Smooth muscle cell (in vitro differentiated cells): ENCODE data around the gene CDH24. TPM values are rescaled to one million over a fixed set of nuclear protein-coding genes. Genes with fewer than 3 reads are reported as not detected.

Source experiments
- DNase-seq: peaks from one replicate; lab custom pipeline; 2025; ENCODE audit not compliant: unreplicated experiment; lab: John Stamatoyannopoulos, UW
- H2AFZ ChIP-seq: fragments of 200-600 bp; sonication (generic); 2 replicates; pipeline ENCODE4 v1.6.0; 2016; ENCODE audit warnings: antibody characterized with exemption, low read depth, mild to moderate bottlenecking
- H3F3A ChIP-seq: fragments of 200-600 bp; sonication (generic); 2 replicates; pipeline ENCODE4 v1.6.0; 2017; ENCODE audit warnings: antibody characterized with exemption, low read depth
- H3K27ac ChIP-seq: fragments of 200-600 bp; sonication (generic); 2 replicates; pipeline ENCODE4 v1.5.1; 2016; ENCODE audit warnings: low read depth, mild to moderate bottlenecking
- H3K27me3 ChIP-seq: fragments of 200-600 bp; sonication (generic); 2 replicates; pipeline ENCODE4 v1.6.1; 2016; ENCODE audit warnings: low read depth, mild to moderate bottlenecking
- H3K36me3 ChIP-seq: fragments of 200-600 bp; sonication (generic); 2 replicates; pipeline ENCODE4 v1.5.1; 2016; ENCODE audit warnings: low read depth
- H3K4me1 ChIP-seq: fragments of 200-600 bp; sonication (generic); 2 replicates; pipeline ENCODE4 v1.5.1; 2016; ENCODE audit warnings: low read depth
- H3K4me2 ChIP-seq: fragments of 200-600 bp; sonication (generic); 2 replicates; pipeline ENCODE4 v1.6.0; 2016; ENCODE audit warnings: mild to moderate bottlenecking
- H3K4me3 ChIP-seq: fragments of 200-600 bp; sonication (generic); 2 replicates; pipeline ENCODE4 v1.5.1; 2016; ENCODE audit warnings: mild to moderate bottlenecking
- H3K79me2 ChIP-seq: fragments of 200-600 bp; sonication (generic); 2 replicates; pipeline ENCODE4 v1.6.0; 2016; ENCODE audit warnings: low read depth, mild to moderate bottlenecking
- H3K9ac ChIP-seq: fragments of 200-600 bp; sonication (generic); 2 replicates; pipeline ENCODE4 v1.6.0; 2016; ENCODE audit warnings: low read depth
- H3K9me3 ChIP-seq: fragments of 200-600 bp; sonication (generic); replicated peaks from 2 replicates; pipeline ENCODE4 v1.5.1; 2016; ENCODE audit warnings: low read depth
- H4K20me1 ChIP-seq: fragments of 200-600 bp; sonication (generic); 2 replicates; pipeline ENCODE4 v1.6.0; 2016; ENCODE audit warnings: low read depth
- CTCF ChIP-seq: fragments of 200-600 bp; sonication (generic); IDR thresholded peaks from 2 replicates; pipeline ENCODE4 v1.5.1; 2017; ENCODE audit warnings: borderline replicate concordance, mild to moderate bottlenecking, antibody characterized with exemption; ENCODE audit not compliant: insufficient read depth, poor library complexity, severe bottlenecking
- WGBS: methylation state at CpG from one replicate; pipeline ENCODE4 v1.1.7; 2016; ENCODE audit warnings: low lambda C conversion rate; 5-methylcytosine and 5-hydroxymethylcytosine counted together
- polyA plus RNA-seq: library from polyadenylated mRNA; unstranded; fragments of >200 nt; fragmentation: Nextera tagmentation; extraction: Ambion mirVana; gene quantifications from 2 replicates; pipeline ENCODE4 v1.2.1, GENCODE V29; 2016
- total RNA-seq: library from RNA; depleted of rRNA; stranded (reverse); fragments of >200 nt; gene quantifications from 2 replicates; pipeline ENCODE4 v1.2.3, GENCODE V29; 2014

CDH24 gene
- total and polyA plus RNA-seq, 2 experiments from 2014 or later: 5.5 to 6.9 TPM

GRCh38 chr14:23013054-23013748 lies 44.1 kb downstream of the CDH24 start:
- Histone ChIP-seq H4K20me1 (no peaks in the 10 kb centered on the region), H3K9ac (no peak overlapping the region), H3K79me2 (no peaks in the 10 kb centered on the region), H3K4me1 (no peaks in the 10 kb centered on the region), H3K36me3 (no peaks in the 10 kb centered on the region), H3K27ac (no peak overlapping the region), H3F3A (no peaks in the 10 kb centered on the region), H3K9me3 (no peaks in the 10 kb centered on the region), H2AFZ (no peak overlapping the region), H3K4me2 (no peak overlapping the region), H3K27me3 (no peaks in the 10 kb centered on the region), H3K4me3 (no peak overlapping the region)
- no peak for DNase-seq
- 78% methylated on average over 6 of the region's 6 CpGs for WGBS
- no peak for TF ChIP-seq CTCF

DNA sequence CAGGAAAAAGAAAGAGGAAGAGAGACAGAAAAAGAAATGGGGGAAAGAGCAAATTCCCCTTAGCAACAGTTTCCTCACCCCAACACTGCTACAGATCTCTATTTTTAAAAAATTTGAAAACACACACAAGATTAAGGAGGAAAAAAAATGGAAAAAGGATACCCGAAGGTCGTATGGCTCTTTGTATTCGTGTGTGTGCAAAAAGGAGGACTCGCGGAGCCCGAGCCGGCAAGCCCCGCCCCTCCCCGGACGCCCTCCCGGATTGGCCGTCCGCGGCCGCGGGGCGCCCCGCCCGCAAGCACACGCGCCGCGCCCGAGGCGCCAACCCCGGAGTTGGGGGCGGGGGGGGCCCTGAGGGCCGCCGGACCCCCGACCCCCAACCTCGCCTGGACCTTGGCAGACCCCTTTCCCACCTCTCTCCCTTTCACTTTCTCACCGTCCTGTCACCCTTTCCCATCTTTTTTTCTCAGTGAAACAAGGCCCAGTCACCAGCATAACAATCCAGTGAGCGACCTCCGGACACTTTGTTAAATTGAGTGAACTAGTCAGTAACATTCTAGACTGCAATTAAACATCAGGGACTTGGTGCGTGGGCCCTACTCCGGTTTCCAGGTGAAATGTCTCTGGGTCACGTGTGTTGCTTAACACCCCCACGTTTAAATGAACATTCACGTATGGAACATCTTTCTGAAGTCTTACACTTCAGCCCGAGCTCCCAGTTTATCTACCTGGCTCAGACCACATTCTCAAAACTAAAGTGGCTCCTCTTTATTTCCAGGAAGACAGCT lies 47.2 kb downstream of the CDH24 start, which contains the start of gene C14orf93:
TSS of gene C14orf93 (minus strand) at position 205 of the 788 bp plus-strand sequence. CDS start 11,120 bp downstream, outside the sequence.
- Histone ChIP-seq H3K36me3 (no peaks in the 10 kb centered on the region), H3K4me2 (peak within 1 kb of the TSS; percentile 86), H3F3A (peaks cover 3% of the 10 kb centered on the region), H3K79me2 (no peaks in the 10 kb centered on the region), H3K4me3 (peak within 1 kb of the TSS; percentile 66), H4K20me1 (no peaks in the 10 kb centered on the region), H3K27ac (peak within 1 kb of the TSS; percentile 42), H2AFZ (peak within 1 kb of the TSS; percentile 95), H3K9me3 (no peaks in the 10 kb centered on the region), H3K9ac (peak within 1 kb of the TSS; percentile 47), H3K4me1 (peaks cover 11% of the 10 kb centered on the region), H3K27me3 (no peaks in the 10 kb centered on the region)
- WGBS: 9% methylated on average over 28 of the region's 40 CpGs
- DNase-seq: peak; percentile 5
- no peak for TF ChIP-seq CTCF

GRCh38 chr14:23009483-23009938 lies 47.8 kb downstream of the CDH24 start:
- peak overlapping the region; percentile 86 for H3K4me2 ChIP-seq
- H2AFZ ChIP-seq: peak overlapping the region; percentile 95
- no peak for DNase-seq
- peak overlapping the region; percentile 42 for H3K27ac ChIP-seq
- peaks cover 11% of the 10 kb centered on the region for H3K4me1 ChIP-seq
- no peaks in the 10 kb centered on the region for H3K27me3 ChIP-seq
- no peak for TF ChIP-seq CTCF
- H3K4me3 ChIP-seq: peak overlapping the region; percentile 66
- H3K79me2 ChIP-seq: no peaks in the 10 kb centered on the region
- H4K20me1 ChIP-seq: no peaks in the 10 kb centered on the region
- H3K36me3 ChIP-seq: no peaks in the 10 kb centered on the region
- peaks cover 3% of the 10 kb centered on the region for H3F3A ChIP-seq
- H3K9me3 ChIP-seq: no peaks in the 10 kb centered on the region
- WGBS: 25% methylated on average over 8 of the region's 8 CpGs
- H3K9ac ChIP-seq: peak overlapping the region; percentile 47
